HepG2 (cell line): ENCODE measurements around the gene MICAL3. TPM values are rescaled to one million over a fixed set of nuclear protein-coding genes. Genes with fewer than 3 reads are reported as not detected.

ENCODE experiments used
- ATAC-seq: fragments of 200-7000 bp; cut with Tn5 transposase; 3 replicates; pipeline ENCODE4 v1.9.1; 2020; ENCODE audit warnings: mild to moderate bottlenecking, moderate library complexity
- BruUV-seq: library from RNA; stranded (reverse); fragments of 400-500 nt; replicated peaks from 2 replicates; lab custom pipeline; 2021; lab: Mats Ljungman, UMichigan
- CTCF ChIA-PET: fragments of 300-600 bp; formaldehyde crosslinking; extraction: SDS; loops from one replicate; lab custom pipeline; 2021; ENCODE audit warnings: low total read pairs, inconsistent platforms, low intra/inter-chr PET ratio; lab: Yijun Ruan, JAX
- POLR2A ChIA-PET: fragments of 350-600 bp; sonication (Branson Sonifier 250); formaldehyde crosslinking; loops from one replicate; lab custom pipeline; 2020; ENCODE audit warnings: antibody characterized with exemption, inconsistent platforms; lab: Yijun Ruan, JAX
- DNase-seq: peaks from one replicate; pipeline ENCODE4 v3.0.0-alpha.2; 2015; ENCODE audit warnings: low spot score
- FAIRE-seq: peaks from 3 replicates; lab custom pipeline; 2011; peaks lifted over from hg19 to GRCh38; lab: Jason Lieb, UNC
- H2AFZ ChIP-seq: one replicate; pipeline ENCODE4 v1.6.1; 2011; ENCODE audit warnings: low read length, inconsistent platforms
- H3K27ac ChIP-seq: fragments of 300-600 bp; 3 replicates; pipeline ENCODE4 v1.8.0; 2011; ENCODE audit warnings: mixed run types, mild to moderate bottlenecking, mixed read lengths, low read length, inconsistent platforms; ENCODE audit not compliant: insufficient read depth; ENCODE audit errors: extremely low read length
- H3K27me3 ChIP-seq, 2 experiments: fragments of 200-600 bp in 1 of 2; 2 replicates in 1 of 2; 3 replicates in 1 of 2; pipeline versions ENCODE4 v1.6.0 to v1.8.0; 2011; ENCODE audit warnings: low read length in 2 of 2, mild to moderate bottlenecking in 2 of 2, moderate library complexity in 2 of 2, inconsistent platforms in 1 of 2; ENCODE audit not compliant: insufficient read depth in 2 of 2, control insufficient read depth in 1 of 2
- H3K36me3 ChIP-seq, 2 experiments: fragments of 200-600 bp in 1 of 2; replicated peaks in 1 of 2; 2 replicates in 1 of 2; 3 replicates in 1 of 2; pipeline versions ENCODE4 v1.5.1 to v1.8.0; 2011; ENCODE audit warnings: low read length in 2 of 2, inconsistent platforms in 1 of 2; ENCODE audit not compliant: insufficient read depth in 2 of 2, control insufficient read depth in 1 of 2
- H3K4me1 ChIP-seq: 2 replicates; pipeline ENCODE4 v1.5.1; 2012; ENCODE audit warnings: low read length, inconsistent platforms; ENCODE audit not compliant: insufficient read depth
- H3K4me2 ChIP-seq: 2 replicates; pipeline ENCODE4 v1.6.0; 2011; ENCODE audit warnings: low read depth, low read length, inconsistent platforms
- H3K4me3 ChIP-seq, 3 experiments: fragments of 200-600 bp in 1 of 3; sonication (generic), shearing (Covaris generic) in 1 of 3; replicated peaks in 1 of 3; 2 replicates each; pipeline ENCODE4 v1.5.1; 2011 to 2016; ENCODE audit warnings: low read length in 3 of 3, inconsistent platforms in 2 of 3, low read depth in 2 of 3, mild to moderate bottlenecking in 2 of 3, control low read depth in 1 of 3, mixed read lengths in 1 of 3; ENCODE audit not compliant: insufficient read depth in 1 of 3
- H3K79me2 ChIP-seq: one replicate; pipeline ENCODE4 v1.6.1; 2011; ENCODE audit warnings: low read length, inconsistent platforms; ENCODE audit not compliant: insufficient read depth
- H3K9ac ChIP-seq: 2 replicates; pipeline ENCODE4 v1.6.0; 2011; ENCODE audit warnings: mild to moderate bottlenecking, low read depth, low read length, inconsistent platforms; ENCODE audit not compliant: insufficient read depth
- H3K9me3 ChIP-seq: 2 replicates; pipeline ENCODE4 v1.5.1; 2012; ENCODE audit warnings: mild to moderate bottlenecking, low read length
- H4K20me1 ChIP-seq: 2 replicates; pipeline ENCODE4 v1.6.0; 2011; ENCODE audit warnings: inconsistent platforms, mild to moderate bottlenecking, low read length, moderate library complexity; ENCODE audit not compliant: insufficient read depth
- BCLAF1 ChIP-seq: fragments of 450-650 bp; IDR thresholded peaks from 2 replicates; pipeline ENCODE4 v1.6.1; 2017; ENCODE audit warnings: mild to moderate bottlenecking
- ELF1 ChIP-seq: sonication (generic); formaldehyde crosslinking; IDR thresholded peaks from 2 replicates; pipeline ENCODE4 v1.4.0; 2020; ENCODE audit warnings: missing genetic modification reagents
- FIP1L1 ChIP-seq: fragments of 200-400 bp; formaldehyde crosslinking; IDR thresholded peaks from 2 replicates; pipeline ENCODE4 v1.6.1; 2018; ENCODE audit warnings: low read depth, mild to moderate bottlenecking, low read length, moderate library complexity, borderline replicate concordance; ENCODE audit not compliant: insufficient read depth
- NKX3-1 ChIP-seq: sonication (generic); formaldehyde crosslinking; IDR thresholded peaks from 2 replicates; pipeline ENCODE4 v1.5.0; 2020; ENCODE audit warnings: missing genetic modification reagents
- PRMT3 ChIP-seq: sonication (generic); formaldehyde crosslinking; IDR thresholded peaks from 2 replicates; pipeline ENCODE4 v1.8.1; 2022; ENCODE audit warnings: low read depth, mild to moderate bottlenecking, moderate library complexity, missing genetic modification reagents, borderline replicate concordance
- SIX4 ChIP-seq: sonication (generic); formaldehyde crosslinking; IDR thresholded peaks from 2 replicates; pipeline ENCODE4 v1.4.0; 2020; ENCODE audit warnings: missing genetic modification reagents
- SRSF1 ChIP-seq: fragments of 200-400 bp; formaldehyde crosslinking; optimal IDR thresholded peaks from 2 replicates; pipeline ENCODE3; 2017; ENCODE audit warnings: mild to moderate bottlenecking, low read depth, low read length, moderate library complexity
- SUZ12 ChIP-seq: fragments of 150-350 bp; IDR thresholded peaks from 2 replicates; pipeline ENCODE4 v1.6.1; 2014; ENCODE audit warnings: low read depth, low read length
- TERF1 ChIP-seq: sonication (generic); formaldehyde crosslinking; IDR thresholded peaks from 2 replicates; pipeline ENCODE4 v1.8.0; 2022; ENCODE audit warnings: mild to moderate bottlenecking, missing genetic modification reagents, moderate library complexity
- TRIM24 ChIP-seq: sonication (generic); formaldehyde crosslinking; IDR thresholded peaks from 2 replicates; pipeline ENCODE4 v1.8.0; 2022; ENCODE audit warnings: mild to moderate bottlenecking, missing genetic modification reagents
- ZFP62 ChIP-seq: sonication (generic); formaldehyde crosslinking; IDR thresholded peaks from 2 replicates; pipeline ENCODE4 v1.4.0; 2020; ENCODE audit warnings: missing genetic modification reagents
- ZNF703 ChIP-seq: sonication (generic); formaldehyde crosslinking; IDR thresholded peaks from 2 replicates; pipeline ENCODE4 v1.5.1; 2020; ENCODE audit warnings: missing genetic modification reagents, mild to moderate bottlenecking, moderate library complexity, borderline replicate concordance
- ZNF709 ChIP-seq: sonication (generic); formaldehyde crosslinking; IDR thresholded peaks from 2 replicates; pipeline ENCODE4 v1.5.0; 2020; ENCODE audit warnings: mild to moderate bottlenecking, missing genetic modification reagents
- WGBS: methylation state at CpG from one replicate; pipeline ENCODE4 v1.1.6; 2017; ENCODE audit warnings: low lambda C conversion rate; 5-methylcytosine and 5-hydroxymethylcytosine counted together
- in situ Hi-C: cut with HindIII; loops from 2 replicates; pipeline ENCODE4 v1.10.0; 2017; ENCODE audit warnings: low pct_unique_long_range_greater_than_20kb; ENCODE audit not compliant: extremely low pct_ligation_motif_present
- intact Hi-C: fragments of 100-400 bp; cut with micrococcal nuclease; formaldehyde crosslinking; loops from one replicate; pipeline ENCODE4 v1.10.0; 2022; ENCODE audit not compliant: unreplicated experiment
- polyA plus RNA-seq, 8 experiments: library from polyadenylated mRNA; depleted of rRNA in 3 of 8; stranded (reverse) in 7 of 8; unstranded in 1 of 8; fragments of >200 nt; fragmentation: Illumina TruSeq in 4 of 8; extraction: Trizol in 4 of 8; gene quantifications; 2 replicates each; pipeline versions ENCODE4 v1.2.1 to v1.2.3, GENCODE V29; 2011 to 2016; ENCODE audit warnings: low read depth in 4 of 8, missing spikeins in 1 of 8, mixed read lengths in 1 of 8; ENCODE audit not compliant: insufficient read depth in 1 of 8
- total RNA-seq, 5 experiments: library from RNA; depleted of rRNA; stranded (reverse); fragments of >200 nt; fragmentation: Illumina TruSeq; extraction: Trizol; gene quantifications; 2 replicates each; pipeline ENCODE4 v1.2.3, GENCODE V29; 2016; ENCODE audit warnings: low read depth in 1 of 5
- TF ChIP-seq, protein P1 (sequence below): sonication (generic); formaldehyde crosslinking; conservative IDR thresholded peaks from 2 replicates; pipeline ENCODE4 v1.4.0; 2020; ENCODE audit warnings: missing genetic modification reagents

The MICAL3 gene
- total and polyA plus RNA-seq, 2 of the 13 experiments (the other 11 are each of a cell fraction or from before 2014, with no cell fraction given): 5.3 to 12.5 TPM

DNA sequence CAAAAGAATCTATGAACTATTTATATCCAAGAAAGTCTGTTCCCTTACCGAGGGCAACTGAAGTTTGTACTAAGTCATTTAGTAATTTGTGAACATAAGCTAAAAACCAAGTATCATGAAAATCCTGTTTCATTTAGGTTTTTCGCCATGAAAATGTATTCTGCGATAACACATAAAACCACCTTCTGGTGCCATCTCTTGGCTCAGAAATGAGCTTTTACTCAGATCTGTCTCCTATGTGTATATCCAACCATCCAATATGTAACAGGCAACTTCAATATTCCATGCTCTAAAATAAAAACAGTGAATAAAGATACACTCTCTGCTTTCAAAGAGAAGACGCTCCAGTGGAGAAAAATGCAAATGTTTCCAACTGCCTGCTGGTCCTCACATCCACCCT is 132.0 kb downstream of the MICAL3 start:
- peaks cover 46% of the 10 kb centered on the region for H3K4me1 ChIP-seq
- H3K9ac ChIP-seq: no peak overlapping the region
- intact Hi-C loops (loop anchor here (5.0 to 10.0 kb wide), 2 partner anchors 60 to 62 kb away; no protein-coding TSS in a partner anchor), in situ Hi-C loops (no loop called here)
- no peaks in the 10 kb centered on the region for H4K20me1 ChIP-seq
- H3K27me3 ChIP-seq: no peaks in the 10 kb centered on the region
- BruUV-seq: no TSS peak
- no peak overlapping the region for H3K4me2 ChIP-seq
- no peak for DNase-seq
- H3K79me2 ChIP-seq: no peaks in the 10 kb centered on the region
- H3K4me3 ChIP-seq: no peak overlapping the region
- POLR2A ChIA-PET: interaction anchor here (0.9 kb wide), 1 partner anchor 185 kb away, joined by 3 read pairs; the partner anchor contains the start of gene PEX26
- no peak overlapping the region for H2AFZ ChIP-seq
- peaks cover 10 to 39% of the 10 kb centered on the region in 2 experiments for H3K36me3 ChIP-seq
- no peak overlapping the region for H3K27ac ChIP-seq
- CTCF ChIA-PET: no interaction called here
- no peak for FAIRE-seq
- no peaks in the 10 kb centered on the region for H3K9me3 ChIP-seq
- 91% methylated on average over 4 of the region's 4 CpGs for WGBS
- no peak for ATAC-seq
- TF ChIP-seq ZNF709 (CRISPR knock-in tag): no peak
- no peak for TF ChIP-seq ELF1 (CRISPR knock-in tag)
- TF ChIP-seq TRIM24 (CRISPR knock-in tag): no peak
- no peak for TF ChIP-seq BCLAF1
- TF ChIP-seq ZNF703: no peak
- no peak for TF ChIP-seq FIP1L1
- no peak for TF ChIP-seq SRSF1
- no peak for TF ChIP-seq NKX3-1 (CRISPR knock-in tag)
- TF ChIP-seq TERF1 (CRISPR knock-in tag): no peak
- TF ChIP-seq, protein P1, sequence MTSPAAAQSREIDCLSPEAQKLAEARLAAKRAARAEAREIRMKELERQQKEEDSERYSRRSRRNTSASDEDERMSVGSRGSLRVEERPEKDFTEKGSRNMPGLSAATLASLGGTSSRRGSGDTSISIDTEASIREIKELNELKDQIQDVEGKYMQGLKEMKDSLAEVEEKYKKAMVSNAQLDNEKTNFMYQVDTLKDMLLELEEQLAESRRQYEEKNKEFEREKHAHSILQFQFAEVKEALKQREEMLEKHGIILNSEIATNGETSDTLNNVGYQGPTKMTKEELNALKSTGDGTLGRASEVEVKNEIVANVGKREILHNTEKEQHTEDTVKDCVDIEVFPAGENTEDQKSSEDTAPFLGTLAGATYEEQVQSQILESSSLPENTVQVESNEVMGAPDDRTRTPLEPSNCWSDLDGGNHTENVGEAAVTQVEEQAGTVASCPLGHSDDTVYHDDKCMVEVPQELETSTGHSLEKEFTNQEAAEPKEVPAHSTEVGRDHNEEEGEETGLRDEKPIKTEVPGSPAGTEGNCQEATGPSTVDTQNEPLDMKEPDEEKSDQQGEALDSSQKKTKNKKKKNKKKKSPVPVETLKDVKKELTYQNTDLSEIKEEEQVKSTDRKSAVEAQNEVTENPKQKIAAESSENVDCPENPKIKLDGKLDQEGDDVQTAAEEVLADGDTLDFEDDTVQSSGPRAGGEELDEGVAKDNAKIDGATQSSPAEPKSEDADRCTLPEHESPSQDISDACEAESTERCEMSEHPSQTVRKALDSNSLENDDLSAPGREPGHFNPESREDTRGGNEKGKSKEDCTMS (CRISPR knock-in tag): no peak
- no peak for TF ChIP-seq PRMT3 (CRISPR knock-in tag)
- no peak for TF ChIP-seq ZFP62 (CRISPR knock-in tag)
- no peak for TF ChIP-seq SIX4 (CRISPR knock-in tag)
- TF ChIP-seq SUZ12: no peak
